K562 (cell line): ENCODE measurements around the gene FCGR3B. TPM values are rescaled to one million over a fixed set of nuclear protein-coding genes. Genes with fewer than 3 reads are reported as not detected.
"Not testable (repeated sequence)": the region's sequence is repeated elsewhere in the genome, so short reads cannot be mapped to it uniquely, and the experiment has no call there.

Experiments used
- ATF7 ChIP-seq: fragments of 450-650 bp; IDR thresholded peaks from 2 replicates; pipeline ENCODE4 v1.7.1; 2014; ENCODE audit warnings: mild to moderate bottlenecking, moderate library complexity
- BRF1 ChIP-seq: IDR thresholded peaks from 3 replicates; pipeline ENCODE4 v1.6.1; 2011; ENCODE audit warnings: borderline replicate concordance, mild to moderate bottlenecking; ENCODE audit not compliant: insufficient read length; ENCODE audit errors: extremely low read depth
- C11orf30 ChIP-seq: fragments of 450-650 bp; IDR thresholded peaks from 2 replicates; pipeline ENCODE4 v1.6.1; 2016; ENCODE audit warnings: low read depth, mild to moderate bottlenecking
- CREM ChIP-seq: IDR thresholded peaks from 2 replicates; pipeline ENCODE4 v1.6.1; 2014; ENCODE audit warnings: antibody characterized with exemption, low read depth
- E2F3 ChIP-seq: fragments of 250-450 bp; sonication (Bioruptor Pico); IDR thresholded peaks from 2 replicates; pipeline ENCODE4 v1.4.0; 2020; ENCODE audit warnings: mild to moderate bottlenecking
- GTF2E2 ChIP-seq: fragments of 200-800 bp; sonication (Bioruptor generic); IDR thresholded peaks from 2 replicates; pipeline ENCODE4 v1.6.1; 2016; ENCODE audit warnings: missing genetic modification characterization, missing compliant biosample characterization
- HDAC1 ChIP-seq, 2 experiments: fragments of 450-650 bp; IDR thresholded peaks; 2 replicates each; pipeline ENCODE4 v1.6.1; 2016 to 2017; ENCODE audit warnings: inconsistent platforms in 1 of 2, mild to moderate bottlenecking in 1 of 2, moderate library complexity in 1 of 2
- KDM5B ChIP-seq: fragments of 200-600 bp; sonication (generic); IDR thresholded peaks from 2 replicates; pipeline ENCODE4 v1.6.1; 2012; ENCODE audit warnings: low read depth, mild to moderate bottlenecking, moderate library complexity, low read length, control low read depth, inconsistent platforms; ENCODE audit not compliant: insufficient replicate concordance
- L3MBTL2 ChIP-seq: fragments of 450-650 bp; IDR thresholded peaks from 2 replicates; pipeline ENCODE4 v1.6.1; 2016; ENCODE audit warnings: mild to moderate bottlenecking, moderate library complexity
- MAFF ChIP-seq: IDR thresholded peaks from 2 replicates; pipeline ENCODE4 v1.6.1; 2012; ENCODE audit warnings: low read length, improper control_type of control experiment
- MYNN ChIP-seq, 2 experiments: sonication (generic); formaldehyde crosslinking in 1 of 2; IDR thresholded peaks; 2 replicates each; pipeline versions ENCODE4 v1.5.0 to v1.6.1; 2016 to 2020; ENCODE audit warnings: antibody characterized with exemption in 1 of 2, missing genetic modification reagents in 1 of 2
- NBN ChIP-seq: fragments of 450-650 bp; IDR thresholded peaks from 2 replicates; pipeline ENCODE4 v1.6.1; 2016; ENCODE audit warnings: low read depth, mild to moderate bottlenecking
- POLR2G ChIP-seq: fragments of 200-400 bp; formaldehyde crosslinking; IDR thresholded peaks from 2 replicates; pipeline ENCODE4 v1.6.1; 2017; ENCODE audit warnings: low read depth, mild to moderate bottlenecking, antibody characterized with exemption, low read length, moderate library complexity
- POLR2H ChIP-seq: IDR thresholded peaks from 2 replicates; pipeline ENCODE4 v1.6.1; 2016; ENCODE audit warnings: missing genetic modification characterization, low read depth, mild to moderate bottlenecking, control low read depth, missing compliant biosample characterization, moderate library complexity
- SMARCE1 ChIP-seq: fragments of 450-650 bp; IDR thresholded peaks from 2 replicates; pipeline ENCODE4 v1.7.1; 2016; ENCODE audit warnings: mild to moderate bottlenecking
- SOX6 ChIP-seq: fragments of 450-650 bp; IDR thresholded peaks from 2 replicates; pipeline ENCODE4 v1.6.1; 2014; ENCODE audit warnings: mild to moderate bottlenecking
- TBL1XR1 ChIP-seq, 2 experiments: IDR thresholded peaks; 2 replicates each; pipeline ENCODE4 v1.6.1; 2012; ENCODE audit warnings: improper control_type of control experiment in 2 of 2, low read length in 2 of 2, mild to moderate bottlenecking in 1 of 2
- TBP ChIP-seq: optimal IDR thresholded peaks from 2 replicates; pipeline ENCODE3; 2011; ENCODE audit warnings: low read depth, low read length, improper control_type of control experiment
- XRCC5 ChIP-seq: fragments of 200-400 bp; formaldehyde crosslinking; IDR thresholded peaks from 2 replicates; pipeline ENCODE4 v1.6.1; 2017; ENCODE audit warnings: low read depth, mild to moderate bottlenecking, low read length
- ZFP36 ChIP-seq: fragments of 150-350 bp; IDR thresholded peaks from 2 replicates; pipeline ENCODE4 v1.6.1; 2018; ENCODE audit warnings: low read length, low read depth; ENCODE audit not compliant: partially characterized antibody
- ZNF766 ChIP-seq: fragments of 200-800 bp; sonication (Bioruptor generic); conservative IDR thresholded peaks from 2 replicates; pipeline ENCODE4 v1.6.1; 2016; ENCODE audit warnings: missing genetic modification characterization, missing compliant biosample characterization
- polyA plus RNA-seq, 8 experiments: library from polyadenylated mRNA; depleted of rRNA in 4 of 8; stranded (reverse) in 5 of 8; unstranded in 3 of 8; fragments of >200 nt; fragmentation: Nextera tagmentation in 2 of 8; fragmentation: Illumina TruSeq in 1 of 8; extraction: Ambion mirVana in 2 of 8; extraction: Trizol in 1 of 8; gene quantifications; 2 replicates each; pipeline versions ENCODE4 v1.2.1 to v1.2.3, GENCODE V29; 2011 to 2014; ENCODE audit warnings: inconsistent platforms in 1 of 8, missing spikeins in 1 of 8
- total RNA-seq, 7 experiments: library from RNA; depleted of rRNA in 6 of 7; stranded (reverse); fragments of >200 nt in 6 of 7; fragmentation: Illumina TruSeq in 2 of 7; extraction: Trizol in 2 of 7; gene quantifications; 2 replicates each; pipeline versions ENCODE4 v1.2.1 to v1.2.3, GENCODE V29; 2011 to 2021; ENCODE audit warnings: low replicate concordance in 1 of 7
- TF ChIP-seq, protein P1 (sequence below): sonication (generic); formaldehyde crosslinking; IDR thresholded peaks from 2 replicates; pipeline ENCODE4 v1.8.0; 2023; ENCODE audit warnings: mild to moderate bottlenecking, missing genetic modification reagents
- TF ChIP-seq, protein P2 (sequence below): sonication (generic); formaldehyde crosslinking; IDR thresholded peaks from 2 replicates; pipeline ENCODE4 v1.8.1; 2023; ENCODE audit warnings: mild to moderate bottlenecking, missing genetic modification reagents

The FCGR3B gene
- total and polyA plus RNA-seq, 9 of the 15 experiments (the other 6 are each of a cell fraction or from before 2014, with no cell fraction given): 0.18 to 1.1 (median 0.40) TPM

DNA sequence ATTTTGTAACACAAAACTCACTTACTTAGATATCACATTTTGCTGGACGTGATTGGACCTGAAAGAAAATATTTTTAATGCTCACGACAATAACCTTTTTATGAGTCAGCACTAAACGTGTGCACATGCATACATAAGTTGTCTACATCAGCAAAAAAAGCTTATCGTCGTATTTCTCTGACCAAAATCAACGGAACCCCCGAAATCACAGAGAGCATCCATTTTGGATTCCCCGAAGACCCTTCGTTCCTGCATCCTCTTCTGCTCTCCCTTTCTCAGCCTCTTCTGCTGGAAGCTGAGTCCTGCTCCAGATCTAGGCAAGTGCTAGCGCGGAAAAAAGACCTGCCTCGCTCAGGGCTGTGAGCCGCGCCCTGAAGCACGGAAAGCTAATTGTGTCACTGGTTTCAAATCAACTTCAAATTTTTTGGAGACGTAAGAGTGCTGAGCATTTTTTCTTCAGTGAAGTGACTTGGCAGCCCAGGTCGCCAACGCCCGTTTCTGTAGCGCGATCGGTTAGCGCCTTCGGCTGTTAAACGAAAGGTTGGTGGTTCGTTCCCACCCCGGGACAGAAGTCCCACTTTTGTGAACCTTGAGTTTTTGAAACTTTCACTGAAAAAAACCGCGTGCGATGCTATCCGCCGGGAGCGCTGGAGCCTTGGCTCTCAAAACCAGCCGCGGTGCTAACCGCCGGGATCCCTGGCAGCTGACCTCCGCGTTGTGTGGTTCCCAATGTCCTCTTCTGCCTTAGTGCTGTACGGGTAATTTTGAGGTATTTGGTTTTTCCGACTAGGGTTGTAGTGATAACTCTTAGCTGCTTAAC is 9.6 kb downstream of the FCGR3B start (continued):
- peak; percentile 88 for TF ChIP-seq MAFF
- TF ChIP-seq, protein P1, sequence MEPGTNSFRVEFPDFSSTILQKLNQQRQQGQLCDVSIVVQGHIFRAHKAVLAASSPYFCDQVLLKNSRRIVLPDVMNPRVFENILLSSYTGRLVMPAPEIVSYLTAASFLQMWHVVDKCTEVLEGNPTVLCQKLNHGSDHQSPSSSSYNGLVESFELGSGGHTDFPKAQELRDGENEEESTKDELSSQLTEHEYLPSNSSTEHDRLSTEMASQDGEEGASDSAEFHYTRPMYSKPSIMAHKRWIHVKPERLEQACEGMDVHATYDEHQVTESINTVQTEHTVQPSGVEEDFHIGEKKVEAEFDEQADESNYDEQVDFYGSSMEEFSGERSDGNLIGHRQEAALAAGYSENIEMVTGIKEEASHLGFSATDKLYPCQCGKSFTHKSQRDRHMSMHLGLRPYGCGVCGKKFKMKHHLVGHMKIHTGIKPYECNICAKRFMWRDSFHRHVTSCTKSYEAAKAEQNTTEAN (CRISPR knock-in tag): 0 out of 2 replicates have a peak, but pooled peaks have one; percentile 48
- peak; percentile 99 for TF ChIP-seq POLR2H
- 0 out of 4 replicates have a peak, but pooled peaks of 1 of the 2 experiments have one; percentile 80 for TF ChIP-seq TBL1XR1 (IDR thresholded peaks at IDR 0.05; ENCODE audit: low read length in 2 of 2)
- peak; percentile 59; the same call in 1 of the 2 replicates for TF ChIP-seq XRCC5
- peak; percentile 15; the same call in 1 of the 2 replicates for TF ChIP-seq MYNN (IDR thresholded peaks at IDR 0.05)
- TF ChIP-seq MYNN (CRISPR knock-in tag; IDR thresholded peaks at IDR 0.05): not testable (repeated sequence)
- TF ChIP-seq HDAC1 (IDR thresholded peaks at IDR 0.05): peak in 1 of 2 experiments; percentile 66; a peak in 1 of 4 replicates
- TF ChIP-seq ATF7: peak; percentile 70
- TF ChIP-seq ZNF766: peak; percentile 56; the same call in 1 of the 2 replicates
- TF ChIP-seq SMARCE1: 0 out of 2 replicates have a peak, but pooled peaks have one; percentile 34
- TF ChIP-seq KDM5B: peak; percentile 76
- 0 out of 2 replicates have a peak, but pooled peaks have one; percentile 50 for TF ChIP-seq SOX6
- peak; percentile 71; the same call in 1 of the 2 replicates for TF ChIP-seq GTF2E2 (tag)
- TF ChIP-seq CREM: peak; percentile 74; the same call in 1 of the 2 replicates
- TF ChIP-seq C11orf30: peak; percentile 23; the same call in 1 of the 2 replicates
- 0 out of 2 replicates have a peak, but pooled peaks have one; percentile 35 for TF ChIP-seq E2F3 (CRISPR knock-in tag)
- TF ChIP-seq, protein P2, sequence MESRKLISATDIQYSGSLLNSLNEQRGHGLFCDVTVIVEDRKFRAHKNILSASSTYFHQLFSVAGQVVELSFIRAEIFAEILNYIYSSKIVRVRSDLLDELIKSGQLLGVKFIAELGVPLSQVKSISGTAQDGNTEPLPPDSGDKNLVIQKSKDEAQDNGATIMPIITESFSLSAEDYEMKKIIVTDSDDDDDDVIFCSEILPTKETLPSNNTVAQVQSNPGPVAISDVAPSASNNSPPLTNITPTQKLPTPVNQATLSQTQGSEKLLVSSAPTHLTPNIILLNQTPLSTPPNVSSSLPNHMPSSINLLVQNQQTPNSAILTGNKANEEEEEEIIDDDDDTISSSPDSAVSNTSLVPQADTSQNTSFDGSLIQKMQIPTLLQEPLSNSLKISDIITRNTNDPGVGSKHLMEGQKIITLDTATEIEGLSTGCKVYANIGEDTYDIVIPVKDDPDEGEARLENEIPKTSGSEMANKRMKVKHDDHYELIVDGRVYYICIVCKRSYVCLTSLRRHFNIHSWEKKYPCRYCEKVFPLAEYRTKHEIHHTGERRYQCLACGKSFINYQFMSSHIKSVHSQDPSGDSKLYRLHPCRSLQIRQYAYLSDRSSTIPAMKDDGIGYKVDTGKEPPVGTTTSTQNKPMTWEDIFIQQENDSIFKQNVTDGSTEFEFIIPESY: 0 out of 2 replicates have a peak, but pooled peaks have one; percentile 16
- TF ChIP-seq BRF1: peak; percentile 53
- TF ChIP-seq POLR2G: peak; percentile 73
- TF ChIP-seq ZFP36: peak; percentile 50
- peak; percentile 73; the same call in 1 of the 2 replicates for TF ChIP-seq NBN
- peak; percentile 63 for TF ChIP-seq L3MBTL2
- TF ChIP-seq TBP: peak; percentile 98
